ENCODE results near the gene SYCP2L.

GRCh38 chr6:10843554-10843953 lies 43.3 kb upstream of the SYCP2L start:
- TF ChIP-seq, protein P1, sequence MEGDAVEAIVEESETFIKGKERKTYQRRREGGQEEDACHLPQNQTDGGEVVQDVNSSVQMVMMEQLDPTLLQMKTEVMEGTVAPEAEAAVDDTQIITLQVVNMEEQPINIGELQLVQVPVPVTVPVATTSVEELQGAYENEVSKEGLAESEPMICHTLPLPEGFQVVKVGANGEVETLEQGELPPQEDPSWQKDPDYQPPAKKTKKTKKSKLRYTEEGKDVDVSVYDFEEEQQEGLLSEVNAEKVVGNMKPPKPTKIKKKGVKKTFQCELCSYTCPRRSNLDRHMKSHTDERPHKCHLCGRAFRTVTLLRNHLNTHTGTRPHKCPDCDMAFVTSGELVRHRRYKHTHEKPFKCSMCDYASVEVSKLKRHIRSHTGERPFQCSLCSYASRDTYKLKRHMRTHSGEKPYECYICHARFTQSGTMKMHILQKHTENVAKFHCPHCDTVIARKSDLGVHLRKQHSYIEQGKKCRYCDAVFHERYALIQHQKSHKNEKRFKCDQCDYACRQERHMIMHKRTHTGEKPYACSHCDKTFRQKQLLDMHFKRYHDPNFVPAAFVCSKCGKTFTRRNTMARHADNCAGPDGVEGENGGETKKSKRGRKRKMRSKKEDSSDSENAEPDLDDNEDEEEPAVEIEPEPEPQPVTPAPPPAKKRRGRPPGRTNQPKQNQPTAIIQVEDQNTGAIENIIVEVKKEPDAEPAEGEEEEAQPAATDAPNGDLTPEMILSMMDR (IDR thresholded peaks at IDR 0.05; ENCODE audit: low read length): no peak
- no peak for TF ChIP-seq EZH2phosphoT487 (IDR thresholded peaks at IDR 0.05; ENCODE audit: low read length)
- TF ChIP-seq EZH2 (optimal IDR thresholded peaks at IDR 0.05; ENCODE audit: low read depth, low read length): no peak

Measured in MM.1S (cell line).